CD4-positive, alpha-beta T cell treated with Interferon alpha-2 for 1 hour (primary cell): ENCODE measurements around the gene SDR42E2.

Experiments used
- DNase-seq, 2 donors: peaks; one replicate each; pipeline ENCODE4 v3.0.0-alpha.2; 2020 to 2022

The SDR42E2 gene

DNA sequence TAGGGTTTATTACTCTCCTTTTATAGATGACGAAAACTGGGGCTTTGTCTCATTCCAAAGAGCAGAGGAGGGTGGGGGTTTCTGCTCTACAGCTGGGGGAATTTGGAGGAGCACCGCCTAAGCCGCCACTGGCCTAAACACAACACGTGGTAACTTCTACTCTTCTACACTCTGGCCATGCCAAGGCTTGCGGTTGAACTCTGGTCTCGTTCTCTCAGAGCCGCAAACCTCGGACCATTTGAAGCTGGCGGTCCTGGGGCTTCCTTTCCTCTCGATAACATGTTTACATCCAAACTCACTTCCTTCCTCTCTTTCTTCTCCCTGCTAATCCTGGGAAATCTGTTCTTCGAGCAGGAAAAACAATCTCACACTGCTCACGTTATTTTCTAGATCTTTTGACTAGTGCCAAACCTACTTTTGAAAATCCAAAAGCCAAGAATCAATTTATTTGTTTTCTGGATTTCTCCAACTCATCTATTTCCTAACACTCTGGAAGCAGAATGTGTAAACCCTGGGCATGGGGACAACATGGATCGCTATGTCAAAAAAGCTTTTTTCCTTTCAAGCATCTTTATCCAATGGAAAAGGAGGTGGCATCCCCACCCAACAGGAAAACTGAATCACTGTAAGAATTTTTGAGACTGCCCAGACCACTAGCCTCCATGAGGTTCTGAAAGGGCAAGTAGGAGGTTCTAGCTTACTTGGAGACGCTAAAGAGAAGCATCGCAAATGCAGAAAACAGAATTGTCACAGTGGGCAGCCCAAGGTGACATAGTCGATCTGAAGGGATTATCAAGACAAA lies 30.2 kb downstream of the SDR42E2 start:
- peak; percentile 89 to 92 for DNase-seq

DNA sequence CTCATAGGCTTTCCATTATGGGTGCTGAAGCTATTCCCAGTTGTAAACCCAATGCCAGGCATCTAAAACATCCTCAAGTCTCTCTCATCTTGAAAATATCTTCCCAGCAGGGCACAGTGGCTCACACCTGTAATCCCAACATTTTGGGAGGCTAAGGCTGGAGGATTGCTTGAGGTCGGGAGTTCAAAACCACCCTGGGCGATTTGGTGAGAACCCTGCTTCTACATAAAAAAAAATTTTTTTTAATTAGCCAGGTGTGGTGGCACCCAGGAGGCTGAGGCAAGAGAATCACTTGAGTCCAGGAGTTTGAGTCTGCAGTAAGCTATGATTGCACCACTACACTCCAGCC lies 30.7 kb downstream of the SDR42E2 start:
- no peak for DNase-seq

DNA sequence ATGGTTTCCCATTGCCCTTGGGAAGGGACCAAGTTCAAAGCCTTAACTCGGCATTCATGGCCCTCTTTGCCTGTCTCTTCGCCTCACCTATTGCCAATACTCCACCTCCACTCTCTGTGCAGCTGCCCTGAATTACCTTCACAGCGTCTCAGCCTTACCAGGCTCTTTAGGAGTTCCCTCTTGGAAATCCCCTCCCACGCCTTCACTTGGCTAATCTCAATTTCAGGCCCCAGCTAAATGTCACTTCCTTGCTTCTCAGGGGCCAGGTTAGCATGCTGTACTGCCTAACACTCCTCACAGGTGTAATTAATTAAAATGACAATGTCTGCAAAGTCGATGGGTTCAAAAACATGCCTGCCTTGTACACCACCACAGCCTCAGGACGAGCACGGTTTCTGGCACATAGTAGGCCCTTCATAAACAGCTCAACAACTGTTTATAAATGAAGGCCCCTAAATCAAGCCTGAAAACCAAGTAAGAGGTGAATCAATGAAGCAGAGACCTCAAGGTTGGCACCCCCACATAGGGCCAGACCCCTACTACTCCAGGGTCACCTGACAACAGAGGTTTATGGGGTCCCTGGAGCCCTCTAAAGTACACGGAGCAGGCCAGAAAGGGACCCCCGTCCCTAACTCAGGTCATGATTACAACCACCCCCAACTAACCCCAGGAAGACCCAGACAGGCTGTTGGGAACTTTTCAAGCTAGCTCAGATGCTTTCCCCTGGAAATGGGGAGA lies 32.6 kb downstream of the SDR42E2 start:
- DNase-seq: peak; percentile 38 to 64

DNA sequence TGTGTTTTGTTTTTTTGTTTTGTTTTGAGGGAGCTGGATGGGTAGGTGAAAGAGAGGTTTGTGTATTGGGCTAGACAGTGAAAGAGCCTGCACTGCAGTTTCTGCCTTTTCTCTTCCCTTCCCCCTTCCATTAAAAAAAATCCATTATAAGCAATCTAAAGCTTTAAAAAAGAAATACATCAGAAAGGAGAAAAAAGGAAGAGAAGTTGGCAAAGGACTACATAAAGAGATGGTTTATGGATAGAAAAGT lies 33.1 kb downstream of the SDR42E2 start:
- DNase-seq: no peak

DNA sequence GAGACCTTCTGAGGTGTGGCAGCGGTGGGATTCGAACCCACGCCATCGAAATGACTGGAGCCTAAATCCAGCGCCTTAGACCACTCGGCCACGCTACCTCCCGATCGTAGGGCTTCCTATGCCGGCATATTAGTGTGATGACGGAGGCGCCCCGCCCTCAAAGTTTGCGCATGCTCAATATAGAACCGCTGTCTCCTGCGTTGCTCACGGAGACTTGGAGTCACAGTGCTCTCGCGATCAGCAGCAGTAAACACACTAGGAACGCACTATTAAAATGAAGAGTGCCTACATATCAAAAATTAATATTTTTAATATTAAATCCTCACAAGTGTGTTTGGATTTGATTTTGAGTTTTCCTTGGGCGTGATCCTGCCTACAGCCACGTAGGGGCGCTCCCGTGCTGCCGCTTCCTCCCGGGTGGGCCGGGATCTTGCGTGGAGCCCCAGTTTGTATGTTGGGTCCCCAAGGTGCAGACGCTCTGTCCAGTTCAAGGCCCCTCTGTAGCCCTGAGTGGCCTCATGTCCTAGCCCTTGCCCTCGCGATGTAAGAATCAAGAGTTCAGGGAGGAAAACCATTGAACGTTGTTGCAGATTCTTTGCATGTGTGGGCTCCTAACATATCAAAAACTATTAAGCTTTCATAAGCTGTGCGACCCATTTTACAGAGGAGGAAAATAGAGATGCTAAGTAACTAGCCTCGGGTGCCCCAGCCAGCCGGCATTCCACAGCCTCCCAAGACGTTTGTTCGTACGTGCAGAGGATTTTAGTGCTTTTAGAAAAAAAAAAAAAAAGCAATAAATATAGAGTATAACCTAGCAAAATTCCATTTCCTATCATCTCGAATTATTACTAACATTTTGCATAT lies 33.6 kb downstream of the SDR42E2 start:
- DNase-seq: peak; percentile 91 to 94

DNA sequence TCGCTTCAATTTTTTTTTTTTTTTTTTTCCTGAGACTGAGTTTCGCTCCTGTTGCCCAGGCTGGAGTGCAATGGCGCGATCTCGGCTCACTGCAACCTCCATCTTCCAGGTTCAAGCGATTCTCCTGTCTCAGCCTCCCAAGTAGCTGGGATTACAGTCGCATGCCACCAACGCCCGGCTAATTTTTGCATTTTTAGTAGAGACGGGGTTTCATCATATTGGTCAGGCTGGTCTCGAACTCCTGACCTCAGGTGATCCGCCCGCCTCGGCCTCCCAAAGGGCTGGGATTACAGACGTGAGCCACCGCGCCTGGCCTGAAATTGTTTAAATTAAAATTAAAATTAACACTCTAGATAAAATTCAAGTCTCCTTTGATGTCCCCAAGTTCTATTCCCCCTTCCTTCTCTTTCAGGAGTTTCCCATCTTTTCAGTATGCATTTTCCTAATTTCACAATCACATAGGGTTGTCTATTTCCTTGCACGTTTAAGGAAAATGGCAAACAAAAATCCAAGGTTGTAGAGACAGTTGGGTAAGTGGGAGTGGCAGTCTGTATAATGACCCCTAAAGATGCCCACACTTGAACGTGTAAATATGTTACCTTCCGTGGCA lies 34.4 kb downstream of the SDR42E2 start:
- peak in 1 of 2 donors; percentile 29 for DNase-seq

DNA sequence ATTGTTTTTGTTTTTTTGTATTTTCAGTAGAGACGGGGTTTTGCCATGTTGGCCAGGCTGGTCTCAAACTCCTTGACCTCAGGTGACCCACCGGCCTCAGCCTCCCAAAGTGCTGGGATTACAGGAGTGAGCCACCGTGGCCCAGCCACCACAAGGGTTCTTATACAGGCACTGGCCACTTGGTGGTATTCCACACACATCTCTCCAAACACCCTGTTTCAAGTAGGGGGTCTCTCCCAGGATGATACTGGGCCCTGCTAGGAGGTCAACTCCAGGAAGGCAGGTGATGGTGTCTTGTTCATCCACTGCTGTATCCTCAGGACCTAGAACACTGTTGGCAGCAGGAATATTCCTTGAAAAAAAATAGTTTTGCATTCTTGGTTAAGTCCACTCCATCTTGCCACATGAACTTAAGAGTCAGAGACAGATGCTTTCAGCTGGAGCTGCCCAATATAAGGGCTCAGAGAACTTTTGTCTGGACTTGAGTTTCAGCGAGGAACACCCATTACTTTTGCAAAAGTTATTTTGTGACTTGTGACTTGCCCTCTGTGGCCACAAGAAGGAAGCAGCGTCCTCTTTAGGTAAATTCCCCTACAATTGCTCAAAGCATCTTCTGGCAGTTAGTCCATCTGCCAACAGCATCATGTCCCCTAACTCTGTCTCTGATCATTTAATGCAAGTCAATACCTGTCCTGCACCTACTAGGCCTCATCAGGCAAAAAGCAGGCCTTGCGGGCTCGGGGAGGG lies 36.4 kb downstream of the SDR42E2 start:
- no peak for DNase-seq

DNA sequence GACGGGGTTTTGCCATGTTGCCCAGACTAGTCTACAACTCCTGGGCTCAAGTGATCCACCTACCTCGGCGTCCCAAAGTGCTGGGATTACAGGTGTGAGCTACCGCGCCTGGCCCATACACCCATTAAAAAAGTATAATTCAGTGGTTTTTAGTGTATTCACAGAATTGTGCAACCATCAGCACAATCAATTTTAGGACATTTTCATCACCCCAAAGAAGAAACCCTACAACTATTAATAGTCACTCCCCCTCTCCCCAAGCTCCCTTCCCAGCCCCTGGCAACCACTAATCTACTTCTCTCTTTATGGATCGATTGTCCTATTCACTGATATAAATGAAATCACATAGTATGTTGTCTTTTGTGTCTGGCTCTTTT lies 39.9 kb downstream of the SDR42E2 start:
- DNase-seq: no peak

DNA sequence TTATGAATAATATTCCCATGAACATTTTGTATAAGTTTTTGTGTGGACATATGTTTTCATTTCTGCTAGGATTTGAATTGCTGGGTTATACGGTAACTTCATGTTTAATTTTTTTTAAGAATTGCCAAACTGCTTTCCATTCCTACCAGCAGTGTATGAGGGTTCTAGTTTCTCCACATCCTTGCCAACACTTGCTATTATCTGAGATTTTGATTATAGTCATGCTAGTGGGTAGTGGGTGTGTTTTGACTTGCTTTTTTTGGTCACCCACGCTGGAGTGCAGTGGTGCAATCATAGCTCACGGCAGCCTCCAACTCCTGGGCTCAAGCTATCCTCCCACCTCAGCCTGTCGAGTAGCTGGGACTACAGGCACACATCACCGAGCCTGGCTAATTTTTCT lies 40.8 kb downstream of the SDR42E2 start:
- no peak for DNase-seq

DNA sequence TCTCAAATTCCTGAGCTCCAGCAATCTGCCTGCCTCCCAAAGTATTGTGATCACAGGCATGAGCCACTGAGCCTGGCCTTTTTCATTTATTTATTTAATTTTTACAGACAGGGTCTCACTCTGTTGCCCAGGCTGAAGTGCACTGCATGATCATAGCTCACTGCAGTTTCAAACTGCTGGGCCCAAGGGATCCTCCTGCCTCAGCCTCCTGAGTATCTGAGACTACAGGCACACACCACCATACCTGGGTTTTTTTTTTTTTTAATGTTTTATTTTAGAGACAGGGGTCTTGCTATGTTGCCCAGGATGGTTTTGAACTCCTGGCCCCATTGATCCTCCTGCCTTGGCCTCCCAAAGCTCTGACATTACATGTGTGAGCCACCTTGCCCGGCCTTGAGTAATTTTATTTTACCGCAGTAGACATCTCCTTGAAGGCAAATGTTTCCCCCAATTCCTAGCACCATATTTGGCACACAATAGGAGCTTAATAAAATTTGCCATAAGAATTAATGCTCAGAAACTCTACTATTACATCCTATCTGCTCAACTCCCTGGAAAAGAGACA lies 41.9 kb downstream of the SDR42E2 start:
- DNase-seq: no peak

DNA sequence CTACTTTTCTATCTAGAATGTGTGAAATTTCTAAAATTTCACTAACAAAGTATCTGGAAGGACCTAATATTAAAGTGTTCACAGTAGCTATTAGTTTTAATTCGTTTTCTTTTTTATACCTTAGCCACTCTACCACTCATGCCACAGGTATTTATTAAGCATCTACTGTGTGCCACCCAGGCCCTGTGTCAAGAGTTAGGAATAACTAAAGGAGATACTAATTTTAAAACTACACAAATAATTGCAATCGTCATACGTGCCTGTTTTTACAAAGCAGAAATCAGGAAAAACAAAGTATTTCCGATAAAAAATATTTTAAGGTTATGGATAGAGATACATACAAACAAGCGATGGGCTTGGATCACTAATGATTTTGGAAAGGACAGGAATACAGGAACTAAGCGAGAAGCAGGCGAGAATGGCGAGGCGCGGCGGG lies 43.3 kb downstream of the SDR42E2 start:
- DNase-seq: no peak

DNA sequence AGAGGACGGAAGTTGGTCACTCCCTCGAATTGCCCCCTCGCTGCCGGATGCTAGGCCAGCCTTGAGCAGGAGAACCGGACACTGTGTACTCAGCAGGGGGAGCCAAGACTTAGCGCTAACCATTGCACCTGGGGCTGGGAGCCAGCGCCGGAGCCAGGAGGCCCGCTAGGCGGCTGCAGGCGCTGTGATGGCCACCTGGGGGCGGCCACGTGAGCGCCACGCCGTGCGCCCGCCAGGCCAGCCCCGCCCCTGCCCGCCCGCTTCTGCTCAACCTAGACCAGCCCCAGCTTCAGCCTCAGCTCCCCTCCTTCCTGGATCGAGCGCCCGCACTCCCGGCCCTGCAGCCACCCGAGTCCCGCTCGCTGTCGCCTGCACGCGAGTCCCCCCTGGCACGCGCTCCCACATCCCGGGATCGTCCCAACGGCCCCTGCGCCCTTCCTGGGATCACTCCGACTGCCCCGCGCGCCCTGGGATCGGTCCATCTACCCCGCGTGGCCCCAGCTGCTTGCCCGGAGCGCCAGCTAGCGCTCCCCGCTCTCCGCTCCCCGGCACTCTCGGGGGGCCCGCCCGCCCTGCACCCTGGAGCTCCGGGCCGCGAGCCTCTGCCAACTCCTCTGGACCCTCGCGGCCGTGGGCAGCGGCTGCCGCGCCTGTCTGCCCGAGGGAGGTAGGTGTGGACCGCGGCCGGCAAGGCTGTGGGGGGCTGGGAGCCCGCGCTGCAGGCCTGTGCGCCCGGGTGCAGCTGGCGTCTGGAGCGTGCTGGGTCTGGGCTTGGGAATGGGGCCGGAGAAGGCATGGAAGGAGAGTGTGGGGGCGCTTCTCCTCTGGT lies 43.9 kb downstream of the SDR42E2 start, which contains the start of gene EEF2K:
TSS of gene EEF2K (plus strand) at position 266 of the 829 bp plus-strand sequence. CDS start 19,452 bp downstream, outside the sequence.
- peak; percentile 80 to 86 for DNase-seq

DNA sequence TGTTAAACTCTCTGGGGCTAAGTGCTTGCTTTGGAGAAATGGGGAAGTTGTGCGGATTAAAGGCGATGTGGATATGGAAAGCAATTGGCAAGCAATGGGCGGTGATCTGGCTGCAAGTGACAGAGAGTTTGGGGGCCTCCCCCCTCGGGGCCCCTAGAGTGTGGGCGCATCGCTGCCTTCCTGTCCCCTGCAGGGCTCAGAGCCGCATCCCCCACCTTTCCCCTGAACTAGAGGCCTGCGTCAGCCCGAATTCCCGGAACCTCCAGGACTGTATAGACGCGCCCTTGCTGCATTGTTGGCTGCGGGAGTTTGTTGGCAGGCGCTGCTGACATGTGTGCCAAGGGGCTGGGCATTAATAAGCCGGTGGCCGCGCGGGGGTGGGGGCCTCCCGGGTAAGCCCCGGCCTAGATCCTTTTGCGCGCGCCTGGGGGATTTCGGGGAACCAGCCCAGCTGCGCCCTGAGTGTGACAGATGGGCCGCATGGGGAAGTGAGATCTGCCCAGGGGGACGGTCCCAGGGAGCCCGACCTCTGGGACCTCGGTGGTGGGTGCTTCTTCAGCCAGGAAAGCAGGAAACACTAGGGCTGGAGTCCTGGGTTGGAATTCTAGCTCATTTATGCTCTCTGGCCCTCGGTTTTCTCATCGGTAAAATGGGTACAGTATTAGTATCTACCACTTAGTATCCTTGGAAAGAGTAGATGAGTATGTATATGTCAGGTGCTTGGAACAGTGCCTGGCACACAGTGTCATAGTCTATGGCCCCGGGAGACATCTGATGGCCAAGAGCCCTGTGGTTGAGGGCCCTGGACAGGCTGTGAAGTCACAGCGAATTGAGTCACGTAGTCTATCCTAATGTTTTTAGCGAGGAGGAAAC lies 44.8 kb downstream of the SDR42E2 start:
- DNase-seq: peak; percentile 70 to 80

DNA sequence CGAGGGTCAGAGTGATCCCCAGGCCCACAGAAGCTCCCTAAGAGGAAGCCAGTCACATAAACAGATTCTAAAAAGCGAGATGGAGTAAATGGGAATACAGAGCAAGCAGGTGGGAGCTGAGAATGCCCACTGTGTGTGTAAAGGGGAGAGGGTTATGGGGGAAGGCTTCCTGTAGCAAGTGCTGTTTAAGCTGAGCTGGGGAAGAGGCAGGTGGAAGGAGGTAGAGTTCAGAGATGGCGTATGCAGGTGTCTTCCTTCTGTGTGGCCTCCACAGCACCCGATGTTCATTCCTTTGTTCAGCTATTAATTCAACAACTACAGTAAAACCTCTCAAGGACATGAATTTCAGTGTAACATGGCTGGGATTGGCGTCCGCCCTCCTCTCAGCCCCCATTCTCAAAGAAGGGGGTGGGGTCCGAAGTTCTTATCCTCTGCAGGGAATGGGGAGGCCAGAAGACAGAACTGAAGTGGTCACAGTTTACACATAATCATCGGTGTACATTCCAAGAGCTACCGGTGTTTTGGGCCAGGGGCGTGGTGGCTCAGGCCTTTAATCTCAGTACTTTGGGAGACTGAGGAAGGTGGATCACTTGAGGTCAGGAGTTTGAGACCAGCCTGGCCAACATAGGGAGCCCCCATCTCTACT lies 45.5 kb downstream of the SDR42E2 start:
- DNase-seq: no peak

DNA sequence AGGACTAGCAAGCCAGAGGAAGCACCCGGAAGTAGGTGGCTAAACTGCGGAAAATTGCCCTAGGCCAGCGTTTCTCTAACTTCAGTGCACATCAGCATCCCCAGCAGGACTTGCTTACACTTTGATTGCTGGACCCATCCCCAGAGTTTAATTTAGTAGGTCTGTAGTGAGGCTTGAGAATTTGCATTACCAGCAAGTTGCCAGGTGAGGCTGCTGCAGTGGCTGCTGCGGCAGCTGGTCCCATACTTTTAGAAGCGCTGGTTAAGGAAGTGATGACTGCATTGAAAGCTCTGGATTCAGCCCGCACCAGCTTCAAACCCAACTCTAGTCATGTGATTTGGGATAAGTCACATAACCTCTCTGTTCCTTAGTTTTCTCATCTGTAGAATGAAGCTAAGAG lies 48.0 kb downstream of the SDR42E2 start:
- no peak for DNase-seq

DNA sequence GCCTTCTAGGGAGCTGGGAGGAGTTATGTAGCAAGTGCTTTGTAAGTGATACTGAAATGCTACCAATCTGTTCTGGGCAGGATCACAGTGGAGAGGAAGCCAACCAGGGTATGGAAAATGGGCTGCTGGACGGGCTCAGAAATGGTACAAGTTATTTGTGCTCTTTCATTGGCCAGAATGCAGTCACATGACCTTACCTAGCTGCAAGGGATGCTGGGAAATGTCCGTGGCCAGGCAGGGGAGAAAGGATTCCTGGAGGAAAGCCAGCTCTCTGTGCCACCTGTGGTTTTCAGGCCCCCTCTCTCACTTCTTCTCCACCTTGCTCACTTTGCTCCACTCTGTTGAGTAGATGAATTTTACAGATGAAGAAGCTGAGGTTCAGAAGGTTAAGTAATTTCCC lies 48.5 kb downstream of the SDR42E2 start:
- DNase-seq: no peak

DNA sequence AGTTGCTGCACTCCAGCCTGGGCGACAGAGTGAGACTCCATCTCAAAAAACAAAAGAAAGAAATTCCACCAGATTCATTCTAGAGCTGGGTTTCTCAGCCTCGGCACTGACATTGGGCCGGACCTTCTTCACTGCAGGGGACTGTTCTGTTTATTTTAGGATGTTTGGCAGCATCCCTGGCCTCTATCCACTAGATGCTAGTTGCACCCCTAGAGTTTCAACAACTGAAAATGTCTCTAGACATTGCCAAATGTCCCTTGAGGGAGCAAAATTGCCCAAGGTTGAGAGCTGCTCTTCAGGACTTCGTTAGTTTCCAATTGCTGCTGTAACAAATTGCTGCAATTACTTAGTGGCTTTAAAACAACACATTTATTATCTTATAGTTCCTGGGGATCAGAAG lies 50.9 kb downstream of the SDR42E2 start:
- no peak for DNase-seq

DNA sequence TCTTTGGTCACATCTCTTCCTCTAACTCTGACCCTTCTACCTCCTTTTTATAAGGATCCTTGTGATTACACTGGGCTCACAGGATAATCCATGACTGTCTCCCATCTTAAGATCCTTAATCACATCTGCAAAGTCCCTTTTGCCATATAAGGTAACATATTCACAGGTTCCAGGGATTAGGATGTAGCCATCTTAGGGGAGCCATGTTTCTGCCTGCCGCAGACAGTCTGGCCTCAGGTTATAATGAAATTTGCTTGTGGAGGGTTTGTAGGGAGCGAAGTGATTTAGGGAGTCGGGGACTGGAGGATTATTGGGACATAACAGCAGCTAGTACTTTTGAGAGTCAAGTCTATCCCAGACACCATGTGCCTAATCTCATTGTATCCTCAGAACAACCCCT lies 51.5 kb downstream of the SDR42E2 start:
- DNase-seq: no peak

DNA sequence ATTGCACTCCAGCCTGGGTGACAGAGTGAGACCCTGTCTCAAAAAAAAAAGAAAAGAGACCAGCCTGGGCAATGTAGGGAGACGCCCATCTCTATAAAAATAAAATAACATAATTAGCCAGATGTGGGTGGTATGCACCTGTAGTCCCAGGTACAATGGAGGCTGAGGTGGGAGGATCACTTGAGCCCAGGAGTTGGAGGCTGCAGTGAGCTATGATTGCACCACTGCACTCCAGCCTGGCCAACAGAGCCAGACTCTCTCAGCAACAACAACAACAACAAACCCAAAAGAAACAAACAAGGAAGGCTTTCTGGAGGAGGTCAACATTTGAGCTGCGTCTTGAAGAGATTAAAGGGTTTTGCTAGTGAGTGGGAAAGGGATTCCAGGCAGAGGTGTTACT lies 52.1 kb downstream of the SDR42E2 start:
- DNase-seq: no peak

DNA sequence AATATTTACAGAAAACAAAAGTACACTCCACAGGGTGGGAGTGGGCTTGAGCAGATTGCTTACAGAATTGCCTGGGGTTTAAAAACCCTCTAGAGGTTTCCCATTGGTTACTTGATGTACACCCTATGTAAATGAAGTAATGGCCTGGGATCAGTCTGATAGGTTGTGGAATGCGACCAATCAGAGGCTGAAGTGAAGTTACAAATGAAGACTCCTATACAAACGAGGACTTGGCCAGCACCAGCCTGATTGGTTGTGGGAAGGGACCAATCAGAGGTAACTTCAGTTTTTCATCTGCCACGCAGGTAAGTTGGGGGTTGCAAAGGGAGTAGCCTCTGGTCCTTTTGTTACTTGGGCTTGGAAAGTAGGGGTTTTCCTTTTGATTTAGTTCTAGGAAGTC lies 52.6 kb downstream of the SDR42E2 start:
- no peak for DNase-seq
